Loucy (cell line): ENCODE results near the gene SMG6.

Source experiments
- H2AFZ ChIP-seq: fragments of 200-600 bp; sonication (generic); 2 replicates; pipeline ENCODE4 v1.6.0; 2016; ENCODE audit warnings: antibody characterized with exemption, mild to moderate bottlenecking, low read length, moderate library complexity
- H3F3A ChIP-seq: fragments of 200-600 bp; 2 replicates; pipeline ENCODE4 v1.6.0; 2016; ENCODE audit warnings: antibody characterized with exemption, low read depth, mild to moderate bottlenecking
- H3K27me3 ChIP-seq: fragments of 200-600 bp; sonication (generic); 2 replicates; pipeline ENCODE4 v1.6.1; 2014; ENCODE audit warnings: low read length, mild to moderate bottlenecking; ENCODE audit not compliant: insufficient read depth, poor library complexity, severe bottlenecking
- H3K36me3 ChIP-seq: fragments of 200-600 bp; sonication (generic); 2 replicates; pipeline ENCODE4 v1.6.1; 2016; ENCODE audit warnings: low read length; ENCODE audit not compliant: insufficient read depth
- H3K4me1 ChIP-seq: fragments of 200-600 bp; sonication (generic); 2 replicates; pipeline ENCODE4 v1.5.1; 2014; ENCODE audit warnings: low read length, mild to moderate bottlenecking; ENCODE audit not compliant: insufficient read depth, poor library complexity, severe bottlenecking
- H3K4me2 ChIP-seq: fragments of 200-600 bp; sonication (generic); 2 replicates; pipeline ENCODE4 v1.6.0; 2014; ENCODE audit warnings: antibody characterized with exemption, low read length, low read depth, mild to moderate bottlenecking; ENCODE audit not compliant: poor library complexity, severe bottlenecking
- H3K4me3 ChIP-seq: fragments of 200-600 bp; sonication (generic); 2 replicates; pipeline ENCODE4 v1.5.1; 2014; ENCODE audit warnings: low read length, mild to moderate bottlenecking, mixed read lengths; ENCODE audit not compliant: poor library complexity, severe bottlenecking
- H3K79me2 ChIP-seq: fragments of 200-600 bp; sonication (generic); 2 replicates; pipeline ENCODE4 v1.6.1; 2014; ENCODE audit warnings: low read length; ENCODE audit not compliant: insufficient read depth
- H3K9ac ChIP-seq: fragments of 200-600 bp; sonication (generic); 2 replicates; pipeline ENCODE4 v1.6.0; 2014; ENCODE audit warnings: mild to moderate bottlenecking, low read depth, low read length, moderate library complexity; ENCODE audit not compliant: poor library complexity, severe bottlenecking
- H3K9me2 ChIP-seq: fragments of 200-600 bp; sonication (generic); replicated peaks from 2 replicates; pipeline ENCODE4 v1.6.1; 2016; ENCODE audit warnings: low read depth, low read length, mixed read lengths
- H3K9me3 ChIP-seq: fragments of 200-600 bp; sonication (generic); 2 replicates; pipeline ENCODE4 v1.6.1; 2014; ENCODE audit warnings: mild to moderate bottlenecking, antibody characterized with exemption, low read length, low read depth; ENCODE audit not compliant: insufficient read depth
- H4K20me1 ChIP-seq: fragments of 200-600 bp; sonication (generic); 2 replicates; pipeline ENCODE4 v1.6.0; 2014; ENCODE audit warnings: antibody characterized with exemption, low read length, mild to moderate bottlenecking; ENCODE audit not compliant: insufficient read depth, poor library complexity, severe bottlenecking
- CTCF ChIP-seq: fragments of 200-600 bp; sonication (generic); conservative IDR thresholded peaks from 2 replicates; pipeline ENCODE4 v1.5.1; 2014; ENCODE audit warnings: mild to moderate bottlenecking, antibody characterized with exemption, low read length
- EZH2phosphoT487 ChIP-seq: fragments of 200-600 bp; IDR thresholded peaks from 2 replicates; pipeline ENCODE4 v1.6.1; 2018; ENCODE audit warnings: antibody characterized with exemption, mild to moderate bottlenecking, moderate library complexity, borderline replicate concordance

The SMG6 gene

GRCh38 chr17:2271985-2272702 is 31.4 kb downstream of the SMG6 start:
- H3F3A ChIP-seq: peaks cover 7% of the 10 kb centered on the region
- no peak overlapping the region for H3K4me3 ChIP-seq
- peak overlapping the region; percentile 3 for H3K9ac ChIP-seq
- no peaks in the 10 kb centered on the region for H3K9me3 ChIP-seq
- H3K4me1 ChIP-seq: peaks cover 63% of the 10 kb centered on the region
- no peaks in the 10 kb centered on the region for H4K20me1 ChIP-seq
- peaks cover 3% of the 10 kb centered on the region; the same call in 1 of the 2 replicates for H3K36me3 ChIP-seq
- peaks cover 32% of the 10 kb centered on the region; the same call in 1 of the 2 replicates for H3K79me2 ChIP-seq
- H2AFZ ChIP-seq: no peak overlapping the region
- H3K9me2 ChIP-seq: no peaks in the 10 kb centered on the region
- no peak overlapping the region for H3K4me2 ChIP-seq
- TF ChIP-seq EZH2phosphoT487: no peak
- TF ChIP-seq CTCF: no peak
- H3K27me3 ChIP-seq: no peaks in the 10 kb centered on the region

GRCh38 chr17:2267354-2267753 is 36.2 kb downstream of the SMG6 start:
- peak overlapping the region; percentile 72 for H3K4me3 ChIP-seq
- peaks cover 60% of the 10 kb centered on the region for H3K79me2 ChIP-seq
- no peak overlapping the region for H2AFZ ChIP-seq
- H3K36me3 ChIP-seq: peaks cover 3% of the 10 kb centered on the region; the same call in 1 of the 2 replicates
- H3F3A ChIP-seq: peaks cover 25% of the 10 kb centered on the region
- TF ChIP-seq EZH2phosphoT487 (no peak), CTCF (no peak)
- no peaks in the 10 kb centered on the region for H3K9me3 ChIP-seq
- H3K9ac ChIP-seq: peak overlapping the region; percentile 89
- no peaks in the 10 kb centered on the region for H3K9me2 ChIP-seq
- peaks cover 84% of the 10 kb centered on the region for H3K4me1 ChIP-seq
- no peaks in the 10 kb centered on the region for H3K27me3 ChIP-seq
- peak overlapping the region; percentile 94 for H3K4me2 ChIP-seq
- no peaks in the 10 kb centered on the region for H4K20me1 ChIP-seq

GRCh38 chr17:2266865-2267228 is 36.7 kb downstream of the SMG6 start:
- Histone ChIP-seq H3K4me3 (peak overlapping the region; percentile 72), H3K9ac (peak overlapping the region; percentile 89), H2AFZ (no peak overlapping the region), H3K27me3 (no peaks in the 10 kb centered on the region), H3K4me2 (peak overlapping the region; percentile 94), H3K36me3 (peaks cover 7% of the 10 kb centered on the region; the same call in 1 of the 2 replicates), H4K20me1 (no peaks in the 10 kb centered on the region), H3K9me3 (no peaks in the 10 kb centered on the region), H3K9me2 (no peaks in the 10 kb centered on the region), H3F3A (peaks cover 25% of the 10 kb centered on the region), H3K79me2 (peaks cover 61% of the 10 kb centered on the region), H3K4me1 (peaks cover 84% of the 10 kb centered on the region)
- TF ChIP-seq EZH2phosphoT487: no peak
- TF ChIP-seq CTCF: no peak
